Globus pallidus (tissue), 1 donor: Measurements from ENCODE around the gene CAPRIN2.

Experiments used
- DNase-seq: peaks from one replicate; pipeline ENCODE4 v3.0.0-alpha.2; 2015; ENCODE audit warnings: low spot score

CAPRIN2 gene, protein sequence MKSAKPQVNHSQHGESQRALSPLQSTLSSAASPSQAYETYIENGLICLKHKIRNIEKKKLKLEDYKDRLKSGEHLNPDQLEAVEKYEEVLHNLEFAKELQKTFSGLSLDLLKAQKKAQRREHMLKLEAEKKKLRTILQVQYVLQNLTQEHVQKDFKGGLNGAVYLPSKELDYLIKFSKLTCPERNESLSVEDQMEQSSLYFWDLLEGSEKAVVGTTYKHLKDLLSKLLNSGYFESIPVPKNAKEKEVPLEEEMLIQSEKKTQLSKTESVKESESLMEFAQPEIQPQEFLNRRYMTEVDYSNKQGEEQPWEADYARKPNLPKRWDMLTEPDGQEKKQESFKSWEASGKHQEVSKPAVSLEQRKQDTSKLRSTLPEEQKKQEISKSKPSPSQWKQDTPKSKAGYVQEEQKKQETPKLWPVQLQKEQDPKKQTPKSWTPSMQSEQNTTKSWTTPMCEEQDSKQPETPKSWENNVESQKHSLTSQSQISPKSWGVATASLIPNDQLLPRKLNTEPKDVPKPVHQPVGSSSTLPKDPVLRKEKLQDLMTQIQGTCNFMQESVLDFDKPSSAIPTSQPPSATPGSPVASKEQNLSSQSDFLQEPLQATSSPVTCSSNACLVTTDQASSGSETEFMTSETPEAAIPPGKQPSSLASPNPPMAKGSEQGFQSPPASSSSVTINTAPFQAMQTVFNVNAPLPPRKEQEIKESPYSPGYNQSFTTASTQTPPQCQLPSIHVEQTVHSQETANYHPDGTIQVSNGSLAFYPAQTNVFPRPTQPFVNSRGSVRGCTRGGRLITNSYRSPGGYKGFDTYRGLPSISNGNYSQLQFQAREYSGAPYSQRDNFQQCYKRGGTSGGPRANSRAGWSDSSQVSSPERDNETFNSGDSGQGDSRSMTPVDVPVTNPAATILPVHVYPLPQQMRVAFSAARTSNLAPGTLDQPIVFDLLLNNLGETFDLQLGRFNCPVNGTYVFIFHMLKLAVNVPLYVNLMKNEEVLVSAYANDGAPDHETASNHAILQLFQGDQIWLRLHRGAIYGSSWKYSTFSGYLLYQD

GRCh38 chr12:30754750-30755394 is at the start of gene CAPRIN2:
Gene CAPRIN2 (minus strand): TSS chr12:30754951. CDS start chr12:30753520, 1,431 bp downstream.
- peak; percentile 90 for DNase-seq

DNA sequence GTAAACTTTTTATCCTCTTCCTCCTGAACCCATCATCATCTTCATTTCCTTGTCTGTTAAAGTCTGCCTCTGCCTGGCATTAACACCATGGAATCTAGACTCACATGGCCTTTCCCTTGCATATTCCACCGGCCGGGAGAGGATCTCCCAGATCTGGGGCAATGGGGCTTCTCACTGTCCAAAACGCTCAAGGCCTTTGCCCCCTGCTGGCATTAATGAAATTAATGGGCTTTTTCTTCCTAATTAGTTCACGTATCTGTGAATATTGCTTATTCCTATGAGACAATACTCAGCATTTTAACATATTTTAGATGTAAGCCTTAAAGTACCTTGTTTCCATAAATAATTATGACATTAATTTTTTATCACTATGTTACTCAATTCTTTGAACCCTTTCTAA is 42.9 kb upstream of the CAPRIN2 start:
- DNase-seq = no peak

- DNase-seq = no peak
These were observed 42.2 kb upstream of the CAPRIN2 start for GRCh38 chr12:30796891-30797371.

DNA sequence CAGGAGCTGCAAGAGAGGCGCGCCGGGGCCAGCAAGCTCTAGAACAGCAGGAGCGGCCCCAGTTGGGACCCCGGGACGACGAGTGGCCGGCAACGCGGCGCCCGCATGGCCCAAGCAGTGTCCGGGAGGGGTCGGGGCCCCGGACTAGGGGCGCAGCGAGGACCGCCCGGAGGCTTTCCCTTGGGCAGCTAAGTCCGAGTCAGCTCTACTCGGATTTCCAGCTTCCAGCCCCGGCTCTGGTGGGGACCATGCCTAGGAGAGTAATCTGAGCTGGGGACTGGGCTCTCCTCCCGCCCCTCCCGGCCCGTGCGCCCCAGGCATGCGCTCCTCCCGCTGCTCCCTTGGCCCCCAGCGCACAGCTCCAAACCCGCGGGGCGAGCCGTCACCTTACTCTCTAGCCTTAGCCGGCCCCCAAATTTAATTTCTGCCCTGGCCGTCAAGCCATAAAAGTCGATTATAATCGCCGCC is 41.6 kb upstream of the CAPRIN2 start:
- DNase-seq = no peak

DNA sequence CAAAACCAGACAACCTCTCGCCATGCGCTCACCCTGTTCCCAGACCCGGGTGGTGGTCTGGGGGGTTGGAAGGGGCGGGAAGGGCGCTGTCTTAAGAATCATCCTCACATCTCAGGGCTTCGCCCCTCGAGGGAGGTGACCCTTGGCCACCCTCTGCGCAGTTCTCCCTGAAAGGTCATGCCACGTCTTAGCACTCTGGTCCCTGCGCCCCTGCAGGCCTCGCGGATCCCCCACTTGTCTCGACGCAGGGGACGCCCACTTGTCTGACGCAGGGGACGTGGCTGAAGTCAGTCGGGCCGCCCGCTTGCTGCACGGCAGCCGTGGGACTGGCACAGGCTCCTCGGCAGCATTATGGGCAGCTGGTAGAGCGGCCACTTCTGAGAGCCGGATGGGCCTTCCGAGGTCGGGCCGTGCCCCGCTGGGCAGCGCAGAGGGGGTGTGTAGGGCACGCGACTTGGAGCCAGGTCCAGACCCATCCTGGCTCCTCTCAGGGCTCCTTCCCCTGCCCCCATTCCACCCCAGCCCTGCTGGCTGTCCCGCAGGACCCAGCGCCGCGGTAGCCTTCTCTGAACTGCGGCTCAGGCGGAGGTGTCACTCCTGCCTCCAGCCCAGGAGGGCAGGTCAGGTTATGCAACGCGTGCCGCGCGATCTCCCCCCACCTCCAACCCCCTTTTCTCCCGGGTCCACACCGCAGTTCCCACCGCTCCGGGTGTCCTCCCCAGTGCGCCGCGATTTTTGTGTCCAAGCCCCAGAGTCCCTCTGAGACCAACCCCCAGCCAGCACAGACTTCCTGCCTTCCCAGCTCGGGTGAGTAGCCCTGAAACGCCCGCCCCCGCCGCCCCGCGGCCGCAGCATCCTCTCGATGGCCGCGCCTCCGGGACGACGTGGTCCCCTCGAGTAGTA is 40.9 kb upstream of the CAPRIN2 start:
- DNase-seq = no peak

GRCh38 chr12:30794591-30795409 is 40.0 kb upstream of the CAPRIN2 start:
- no peak for DNase-seq

GRCh38 chr12:30794020-30794419 is 39.3 kb upstream of the CAPRIN2 start:
- no peak for DNase-seq

- DNase-seq = no peak
These were observed 38.1 kb upstream of the CAPRIN2 start for GRCh38 chr12:30792648-30793499.

- no peak for DNase-seq
These were observed 37.3 kb upstream of the CAPRIN2 start for GRCh38 chr12:30792085-30792484.

DNA sequence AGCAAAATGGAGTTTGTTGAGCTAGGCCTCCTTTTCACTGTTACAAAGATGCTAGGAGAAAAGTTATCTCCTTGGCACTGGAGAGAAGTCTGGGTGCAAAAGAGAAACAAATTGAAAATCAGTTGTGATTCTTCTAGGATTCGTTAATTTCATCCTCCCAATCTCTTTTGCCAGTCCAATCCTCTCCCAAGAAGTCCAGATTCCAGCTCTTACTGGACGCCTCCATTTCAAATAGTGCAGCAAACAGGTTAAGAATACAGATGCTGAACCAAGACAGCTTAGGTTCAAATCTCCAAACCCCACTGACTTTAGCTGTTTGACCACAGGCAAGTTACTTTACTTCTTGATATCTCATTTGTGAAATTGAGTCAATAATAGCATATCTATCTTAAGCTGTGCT is 34.0 kb upstream of the CAPRIN2 start:
- no peak for DNase-seq

GRCh38 chr12:30785630-30786029 is 30.9 kb upstream of the CAPRIN2 start:
- no peak for DNase-seq

DNA sequence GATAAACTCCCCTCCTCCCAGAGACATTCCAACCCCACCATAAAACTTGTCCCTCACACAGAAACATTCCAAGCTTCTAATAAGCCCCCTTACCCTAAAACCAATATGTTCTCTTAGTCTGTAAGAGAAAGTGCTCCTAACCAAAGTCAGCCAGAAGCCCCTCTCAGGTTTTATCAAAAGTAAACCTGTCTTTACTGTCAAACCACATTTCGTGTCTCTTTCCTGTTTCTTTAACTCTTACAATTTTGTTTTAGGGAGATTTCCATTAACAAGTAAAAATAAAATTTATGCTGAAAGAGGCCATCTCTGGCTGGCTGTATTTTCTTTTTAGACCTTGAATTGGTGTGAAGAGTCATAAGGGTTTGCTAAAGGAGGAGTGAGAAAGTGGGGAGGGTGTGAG is 29.8 kb upstream of the CAPRIN2 start:
- no peak for DNase-seq

- no peak for DNase-seq
These were observed 29.2 kb upstream of the CAPRIN2 start for GRCh38 chr12:30783946-30784345.

- no peak for DNase-seq
These were observed 27.8 kb upstream of the CAPRIN2 start for GRCh38 chr12:30782316-30783173.

- DNase-seq = no peak
These were observed 24.8 kb upstream of the CAPRIN2 start for GRCh38 chr12:30779578-30779977.

GRCh38 chr12:30779178-30779577 is 24.4 kb upstream of the CAPRIN2 start:
- no peak for DNase-seq

DNA sequence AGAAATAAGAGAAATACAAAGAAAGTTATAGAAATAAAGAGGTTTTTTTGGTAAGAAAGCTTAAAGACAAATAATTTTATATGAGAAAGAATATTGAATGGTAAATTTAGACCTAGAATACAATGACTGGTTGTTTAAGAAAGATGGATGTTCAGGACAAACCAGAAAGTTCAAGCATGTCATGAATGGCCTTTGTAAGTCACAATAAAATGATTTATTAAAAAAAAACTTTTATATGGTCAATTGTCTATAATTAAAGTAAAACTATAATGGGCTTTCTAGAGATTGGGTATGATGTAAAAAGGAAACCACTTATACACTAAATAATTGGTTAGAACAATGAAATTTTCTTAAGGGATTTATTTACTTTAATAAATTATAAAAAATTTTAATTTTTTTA is 19.8 kb upstream of the CAPRIN2 start:
- no peak for DNase-seq

GRCh38 chr12:30769802-30770201 is 15.1 kb upstream of the CAPRIN2 start:
- no peak for DNase-seq
